Hepatocyte (in vitro differentiated cells): ENCODE results near the gene RAP1GAP.

ENCODE experiments used
- CTCF ChIP-seq: fragments of 200-600 bp; sonication (generic); IDR thresholded peaks from 2 replicates; pipeline ENCODE4 v1.5.1; 2016; ENCODE audit warnings: antibody characterized with exemption, mild to moderate bottlenecking; ENCODE audit not compliant: poor library complexity
- EZH2 ChIP-seq: fragments of 200-600 bp; sonication (generic); IDR thresholded peaks from 2 replicates; pipeline ENCODE4 v1.6.1; 2016; ENCODE audit warnings: antibody characterized with exemption, mild to moderate bottlenecking, borderline replicate concordance
- EZH2phosphoT487 ChIP-seq: fragments of 200-600 bp; sonication (generic); IDR thresholded peaks from one replicate; pipeline ENCODE4 v1.6.1; 2018; ENCODE audit warnings: antibody characterized with exemption, mild to moderate bottlenecking, low read depth, moderate library complexity; ENCODE audit not compliant: unreplicated experiment, severe bottlenecking

GRCh38 chr1:21547876-21548275 is 121.3 kb downstream of the RAP1GAP start:
- no peak for TF ChIP-seq CTCF
- TF ChIP-seq EZH2, result no peak
- TF ChIP-seq EZH2phosphoT487, result no peak
